Lung (tissue), 12 donors: Measurements from ENCODE around the gene CYSLTR2. TPM values are rescaled to one million over a fixed set of nuclear protein-coding genes. Genes with fewer than 3 reads are reported as not detected.

Source experiments
- ATAC-seq: fragments of 200-7000 bp; cut with Tn5 transposase; one replicate; pipeline ENCODE4 v1.9.1; 2020; ENCODE audit warnings: moderate number of reproducible peaks; ENCODE audit not compliant: insufficient read depth, low FRiP score
- DNase-seq, 3 donors: peaks; one replicate each; pipeline ENCODE4 v3.0.0-alpha.2; 2013 to 2017
- H3K27ac ChIP-seq, 2 donors: one replicate each; pipeline ENCODE4 v1.5.1; 2013; ENCODE audit warnings: mild to moderate bottlenecking in 2 of 2, moderate library complexity in 2 of 2, control low read depth in 1 of 2, inconsistent platforms in 1 of 2, low read depth in 1 of 2, low read length in 1 of 2
- H3K27me3 ChIP-seq, 3 donors: one replicate each; pipeline ENCODE4 v1.5.1; 2013; ENCODE audit warnings: low read length in 2 of 3; ENCODE audit not compliant: control insufficient read depth in 3 of 3, insufficient read depth in 3 of 3
- H3K36me3 ChIP-seq, 4 donors: one replicate each; pipeline ENCODE4 v1.5.1; 2013; ENCODE audit warnings: low read length in 4 of 4, mild to moderate bottlenecking in 1 of 4, moderate library complexity in 1 of 4; ENCODE audit not compliant: control insufficient read depth in 4 of 4, insufficient read depth in 4 of 4
- H3K4me1 ChIP-seq, 5 donors: one replicate each; pipeline ENCODE4 v1.5.1; 2013; ENCODE audit warnings: low read length in 5 of 5, mild to moderate bottlenecking in 2 of 5, moderate library complexity in 1 of 5; ENCODE audit not compliant: control insufficient read depth in 5 of 5, insufficient read depth in 5 of 5
- H3K4me3 ChIP-seq: one replicate; pipeline ENCODE4 v1.5.1; 2013; ENCODE audit warnings: mild to moderate bottlenecking, control low read depth, moderate library complexity
- H3K9ac ChIP-seq, 2 donors: one replicate each; pipeline ENCODE4 v1.5.1; 2013; ENCODE audit warnings: low read length in 2 of 2, control low read depth in 1 of 2; ENCODE audit not compliant: insufficient read depth in 1 of 2
- H3K9me3 ChIP-seq, 4 donors: one replicate each; pipeline ENCODE4 v1.5.1; 2013; ENCODE audit warnings: low read length in 3 of 4, mild to moderate bottlenecking in 1 of 4, moderate library complexity in 1 of 4; ENCODE audit not compliant: control insufficient read depth in 4 of 4, insufficient read depth in 3 of 4
- CTCF ChIP-seq: IDR thresholded peaks from 2 replicates; pipeline ENCODE4 v1.5.1; 2012; ENCODE audit warnings: mild to moderate bottlenecking; ENCODE audit errors: control extremely low read depth, extremely low read depth
- WGBS, 2 donors: extraction: QIAGEN DNeasy Blood & Tissue Kit; methylation state at CpG; one replicate each; pipeline ENCODE4 v1.1.7; 2013; 5-methylcytosine and 5-hydroxymethylcytosine counted together
- polyA plus RNA-seq, 2 donors: library from polyadenylated mRNA; stranded (reverse); fragments of 200-250 nt; gene quantifications; one replicate each; pipeline ENCODE4 v1.2.1, GENCODE V29; 2013
- total RNA-seq, 2 donors: library from RNA; depleted of rRNA in 1 of 2; stranded (reverse); fragments of >200 nt in 1 of 2; gene quantifications; one replicate each; pipeline ENCODE4 v1.2.1, GENCODE V29; 2014 to 2021
- donor health status: control.
- donor health status: control.
- donor health status: Bipolar disorder and iron deficiency.
- donor health status: healthy.
- donor health status: DM: yes; HTN: yes; CAD: no.

The CYSLTR2 gene
- total and polyA plus RNA-seq, 4 donors: 0.32 to 0.92 (median 0.54) TPM

GRCh38 chr13:48731001-48731658 lies 77.4 kb downstream of the CYSLTR2 start:
- H3K9me3 ChIP-seq: peaks cover 0 to 2% (median 0%) of the 10 kb centered on the region in 4 donors
- ATAC-seq (no peak), DNase-seq (no peak)
- H3K4me1 ChIP-seq: peaks cover 0 to 28% (median 2%) of the 10 kb centered on the region in 5 donors
- no peak overlapping the region for H3K27ac ChIP-seq
- no peaks in the 10 kb centered on the region for H3K27me3 ChIP-seq
- 60 to 67% methylated on average over 6 of the region's 6 CpGs for WGBS, 2 donors
- no peak overlapping the region for H3K9ac ChIP-seq
- TF ChIP-seq CTCF: no peak
- no peaks in the 10 kb centered on the region for H3K36me3 ChIP-seq
- H3K4me3 ChIP-seq: no peak overlapping the region

- Histone ChIP-seq H3K9ac (no peak overlapping the region), H3K27me3 (no peaks in the 10 kb centered on the region), H3K9me3 (peaks cover 0 to 2% (median 0%) of the 10 kb centered on the region in 4 donors), H3K4me1 (peaks cover 0 to 22% (median 2%) of the 10 kb centered on the region in 5 donors), H3K36me3 (no peaks in the 10 kb centered on the region), H3K27ac (no peak overlapping the region), H3K4me3 (no peak overlapping the region)
- peak in 1 of 3 donors; percentile 35 for DNase-seq
- 38 to 39% methylated on average over 16 of the region's 16 CpGs for WGBS, 2 donors
- TF ChIP-seq CTCF: peak; percentile 17
- no peak for ATAC-seq
Measured at GRCh38 chr13:48731957-48732569, 78.3 kb downstream of the CYSLTR2 start.

GRCh38 chr13:48733739-48734335 lies 80.1 kb downstream of the CYSLTR2 start:
- ATAC-seq: no peak
- no peak for DNase-seq
- Histone ChIP-seq H3K9me3 (peaks cover 0 to 2% (median 0%) of the 10 kb centered on the region in 4 donors), H3K27ac (no peak overlapping the region), H3K4me1 (peaks cover 0 to 20% (median 2%) of the 10 kb centered on the region in 5 donors), H3K9ac (no peak overlapping the region), H3K4me3 (no peak overlapping the region), H3K27me3 (no peaks in the 10 kb centered on the region), H3K36me3 (no peaks in the 10 kb centered on the region)
- 87 to 90% methylated on average over 5 of the region's 5 CpGs for WGBS, 2 donors
- no peak for TF ChIP-seq CTCF
